T-helper 22 cell (primary cell): ENCODE results near the gene KIF14.
"Not testable (repeated sequence)": the region's sequence is repeated elsewhere in the genome, so short reads cannot be mapped to it uniquely, and the experiment has no call there.

Experiments
- DNase-seq: peaks from one replicate; pipeline ENCODE4 v3.0.0-alpha.2; 2020; ENCODE audit warnings: low read depth

KIF14 gene

DNA sequence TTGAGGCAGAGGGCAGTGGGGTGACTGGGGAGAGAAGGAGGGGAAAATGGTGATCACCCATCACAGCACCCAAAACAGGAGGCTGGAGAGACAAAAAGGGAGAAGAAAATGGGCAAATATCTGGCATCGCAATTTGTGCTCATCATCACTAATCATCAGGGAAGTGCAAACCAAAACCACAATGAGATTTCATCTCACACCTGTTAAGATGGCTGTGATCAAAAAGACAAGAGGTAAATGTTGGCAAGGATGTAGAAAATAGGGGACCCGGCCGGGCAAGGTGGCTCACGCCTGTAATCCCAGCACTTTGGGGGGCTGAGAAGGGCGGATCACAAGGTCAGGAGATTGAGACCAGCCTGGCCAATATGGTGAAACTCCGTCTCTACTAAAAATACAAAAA lies 74.0 kb downstream of the KIF14 start:
- no peak for DNase-seq

DNA sequence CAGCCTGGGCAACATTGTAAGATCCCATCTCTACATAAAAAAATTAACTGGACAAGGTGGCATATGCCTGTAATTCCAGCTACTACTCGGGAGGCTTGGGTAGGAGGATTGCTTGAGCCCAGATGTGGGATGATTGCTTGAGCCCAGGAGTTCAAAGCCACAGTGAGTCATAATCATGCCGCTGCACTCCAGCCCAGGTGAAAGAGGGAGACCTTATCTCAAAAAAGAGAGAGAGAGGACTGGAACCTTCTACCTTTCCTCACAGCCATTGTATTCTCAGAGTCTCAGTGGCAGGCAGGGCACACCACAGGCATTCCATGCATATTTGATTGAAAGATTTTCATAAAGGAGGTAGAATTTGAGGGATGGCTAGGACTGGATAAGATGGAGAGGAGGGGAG lies 78.4 kb downstream of the KIF14 start:
- DNase-seq = no peak

DNA sequence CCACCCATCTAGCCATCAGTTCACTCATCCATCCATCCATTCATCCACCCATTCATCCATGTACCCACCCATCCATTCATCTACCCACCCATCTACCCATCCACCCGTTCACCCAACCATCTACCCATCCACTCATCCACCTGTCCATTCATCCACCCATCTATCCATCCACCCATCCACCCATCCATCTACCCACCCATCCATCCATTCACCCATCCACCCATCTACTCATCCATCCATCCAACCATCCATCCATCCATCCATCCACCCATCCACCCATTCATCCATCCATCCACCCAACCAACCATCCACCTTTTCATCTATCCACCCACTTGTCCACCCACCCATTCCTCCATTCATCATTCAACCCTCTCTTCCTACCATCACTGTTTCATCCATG lies 80.3 kb downstream of the KIF14 start:
- DNase-seq = no peak

DNA sequence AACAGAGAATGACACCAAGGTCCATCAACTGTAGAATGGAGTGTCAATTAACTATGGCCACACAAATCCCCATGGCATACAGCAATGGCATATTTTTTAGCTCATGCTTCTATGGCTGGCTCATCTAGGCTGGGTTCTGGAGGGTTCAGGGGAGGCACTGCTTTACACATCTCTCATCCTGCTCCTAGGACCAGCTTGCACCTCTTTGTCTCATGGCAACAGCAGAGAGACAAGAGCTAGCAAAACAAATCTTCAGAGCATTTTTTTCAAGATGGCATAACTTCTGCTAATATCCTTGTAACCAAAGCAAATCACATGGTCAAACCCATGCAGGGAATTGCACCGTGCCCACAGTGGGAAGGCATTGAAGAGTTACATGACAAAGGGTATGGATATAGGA lies 82.4 kb downstream of the KIF14 start:
- no peak for DNase-seq

DNA sequence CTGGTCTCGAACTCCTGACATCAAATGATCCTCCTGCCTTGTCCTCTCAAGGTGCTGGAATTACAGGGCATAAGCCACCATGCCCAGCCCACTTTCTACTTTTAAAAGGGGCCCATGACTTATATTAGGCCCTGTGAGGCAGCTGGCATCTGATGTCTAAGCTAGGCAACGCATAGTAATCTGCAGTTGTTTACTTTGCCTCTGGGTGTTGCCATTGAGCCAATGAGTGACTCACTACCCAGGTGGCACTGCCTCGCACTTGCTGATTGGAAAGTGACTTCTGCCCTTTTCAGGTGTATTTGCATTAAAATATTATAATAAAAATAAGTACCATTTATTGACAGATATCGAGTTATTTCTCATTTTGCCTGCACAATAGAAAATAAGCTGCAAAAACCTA lies 84.9 kb downstream of the KIF14 start:
- DNase-seq = no peak

DNA sequence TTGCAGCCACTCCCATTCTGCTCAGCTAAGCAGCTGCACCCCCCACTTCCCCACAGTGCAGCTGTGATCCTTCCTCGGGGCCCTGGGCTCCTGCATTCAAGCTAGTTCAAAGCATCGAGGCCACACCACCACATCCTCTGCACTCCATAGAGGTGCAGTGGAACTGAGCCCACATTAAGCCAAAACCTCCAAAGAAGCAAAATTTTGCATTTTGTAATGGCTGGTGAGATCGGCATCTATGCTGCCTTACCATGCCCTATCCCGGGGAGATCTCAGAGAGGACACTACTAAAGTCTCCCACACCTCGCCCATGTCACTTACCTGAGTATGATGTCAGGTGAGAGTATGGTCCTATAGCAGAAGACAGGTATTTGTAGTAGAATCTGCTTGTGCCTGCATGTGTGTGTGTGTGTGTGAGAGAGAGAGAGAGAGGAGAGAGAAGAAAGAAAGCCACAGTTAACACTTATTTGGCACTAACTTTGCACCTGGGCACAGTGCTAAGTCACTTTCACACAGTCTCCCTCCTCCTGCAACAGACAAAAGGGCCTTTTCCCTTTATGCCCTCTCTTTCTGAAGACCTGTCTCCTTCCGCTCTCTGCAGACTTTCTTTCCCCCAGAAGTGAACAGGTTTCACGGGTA lies 89.8 kb downstream of the KIF14 start:
- DNase-seq = peak; percentile 8

DNA sequence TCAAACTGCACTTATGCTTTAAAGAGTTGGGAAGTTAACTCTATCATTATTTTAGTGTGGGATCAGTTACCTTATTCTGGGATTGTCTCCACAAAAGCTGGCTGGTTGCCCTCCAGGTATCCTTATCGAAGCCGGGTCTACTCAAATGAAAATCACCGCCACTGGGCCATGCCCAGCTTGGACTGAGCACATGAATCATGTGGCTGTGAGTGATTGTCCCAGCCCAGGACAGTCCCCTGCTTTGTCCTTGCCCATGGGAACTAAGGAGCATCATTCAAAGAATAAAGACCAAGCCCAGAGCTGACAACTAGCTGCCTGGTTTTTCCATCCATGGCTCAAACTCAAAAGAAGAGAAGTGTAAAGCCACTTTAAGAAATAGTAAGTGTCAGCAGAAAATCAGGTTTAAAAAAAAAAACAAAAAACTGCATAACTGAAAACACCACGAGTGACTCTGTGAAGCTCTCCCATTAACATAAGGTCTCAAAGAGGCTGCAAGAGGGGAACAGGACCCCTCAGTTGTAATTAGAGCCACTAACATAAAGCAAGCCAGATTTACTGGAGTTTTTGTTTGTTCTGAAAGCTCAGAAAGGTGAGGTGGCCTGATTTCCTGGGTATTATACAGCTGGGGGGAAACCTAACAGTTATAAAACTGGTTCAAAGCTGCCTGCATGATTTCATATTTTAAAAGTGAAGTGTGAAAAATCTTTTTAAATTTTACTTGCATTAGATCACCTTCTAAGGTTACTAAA lies 91.5 kb downstream of the KIF14 start:
- DNase-seq = no peak

DNA sequence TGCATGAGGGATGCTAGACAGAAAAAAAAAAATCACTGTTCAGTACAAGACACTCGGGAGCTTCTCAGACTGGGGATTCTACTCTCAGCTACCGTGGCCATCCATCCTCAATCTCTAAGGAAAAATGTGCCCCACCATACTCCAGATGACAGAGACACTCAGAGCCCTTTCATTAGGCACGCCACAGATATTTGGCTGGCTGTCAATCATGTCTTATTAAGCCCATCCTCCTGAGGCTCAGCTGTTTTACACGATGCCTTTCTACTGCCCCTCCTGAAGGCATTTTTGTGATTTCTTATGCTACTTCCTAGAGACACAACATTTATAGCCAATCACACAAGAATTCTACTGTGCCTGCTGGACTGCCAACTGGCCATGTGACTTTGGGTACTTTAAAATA lies 92.9 kb downstream of the KIF14 start:
- no peak for DNase-seq

DNA sequence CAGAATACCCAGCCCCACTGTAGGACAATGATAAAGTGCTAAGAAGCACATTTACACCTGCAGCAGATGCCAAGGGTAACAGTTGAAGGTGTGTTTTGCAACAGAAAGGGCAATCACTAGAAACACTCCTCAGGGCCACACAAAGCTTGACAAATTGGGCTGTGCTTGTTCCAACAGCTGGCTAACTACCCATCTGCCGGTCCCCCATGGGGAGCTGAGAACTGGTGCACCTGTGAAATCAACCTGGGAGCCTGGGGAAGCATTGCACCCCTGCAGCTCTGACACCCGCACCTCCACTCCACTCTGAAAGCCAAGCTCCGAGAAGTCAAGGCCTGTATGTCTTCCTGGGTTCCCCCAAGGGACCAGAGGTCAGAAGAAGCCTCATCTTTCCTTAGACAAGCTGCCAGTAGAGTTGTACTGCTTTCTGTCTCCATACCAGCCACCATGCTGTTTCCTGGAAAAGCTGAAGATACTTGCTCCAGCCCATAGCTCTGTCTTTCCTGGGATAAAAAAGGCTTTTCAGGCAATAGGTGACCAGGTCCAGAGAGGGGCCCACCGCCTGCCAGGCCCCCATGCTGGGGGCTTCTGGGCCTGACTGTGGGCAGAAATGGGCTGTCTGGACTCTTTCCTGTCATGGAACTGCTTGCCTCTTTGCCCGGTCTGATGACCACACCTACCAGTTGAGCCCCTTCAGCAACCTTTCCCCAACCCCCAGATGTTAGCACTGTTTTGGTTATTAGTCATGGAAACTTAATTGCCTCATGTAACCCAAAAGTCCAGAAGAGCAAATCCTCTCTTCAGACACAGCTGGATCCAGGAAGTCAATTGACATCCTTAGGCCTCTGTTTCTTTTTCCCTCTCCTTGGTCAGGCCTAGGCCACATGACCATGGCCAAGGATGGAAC lies 93.6 kb downstream of the KIF14 start:
- DNase-seq = no peak

DNA sequence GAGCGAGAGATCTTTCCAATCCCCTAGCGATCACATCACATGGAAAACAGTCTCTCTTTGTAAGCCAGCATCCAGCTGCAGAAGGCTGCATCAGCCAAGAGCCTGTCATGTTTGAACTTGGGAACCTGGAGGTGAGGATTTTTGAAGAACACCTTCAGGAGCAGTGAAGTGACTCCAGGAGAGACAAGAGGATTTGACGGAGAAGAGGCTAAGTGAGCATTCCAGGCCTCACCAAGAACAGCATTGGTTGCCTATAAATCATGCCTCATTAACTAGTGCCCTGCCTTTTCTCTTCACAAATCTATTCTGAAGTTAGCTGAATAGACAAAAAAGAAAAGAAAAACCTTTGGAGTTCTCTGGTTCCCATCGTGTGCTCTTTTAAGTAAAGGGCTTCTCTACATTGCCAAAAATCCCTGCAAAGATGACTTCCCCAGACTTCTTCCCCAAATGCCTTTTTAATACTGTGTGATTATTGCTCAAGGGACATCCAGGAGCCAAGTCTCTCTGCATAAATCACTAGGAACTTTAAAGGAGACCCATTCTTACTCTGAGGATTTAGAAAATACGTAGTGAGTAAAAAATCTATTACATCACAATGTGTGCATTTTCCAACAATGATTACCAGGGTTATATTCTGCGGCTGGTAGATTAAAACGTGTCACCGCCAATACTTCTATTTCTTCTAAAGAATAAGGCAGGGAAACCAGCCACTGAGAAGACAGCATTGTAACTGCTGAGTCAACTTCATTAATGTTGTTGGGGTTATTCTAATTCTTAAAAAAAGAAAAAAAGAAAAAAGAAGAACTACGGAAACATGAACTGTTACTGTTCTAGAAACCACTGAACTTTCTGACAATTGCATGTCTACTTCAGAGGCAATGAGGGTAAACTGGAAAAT lies 95.2 kb downstream of the KIF14 start:
- DNase-seq = no peak

DNA sequence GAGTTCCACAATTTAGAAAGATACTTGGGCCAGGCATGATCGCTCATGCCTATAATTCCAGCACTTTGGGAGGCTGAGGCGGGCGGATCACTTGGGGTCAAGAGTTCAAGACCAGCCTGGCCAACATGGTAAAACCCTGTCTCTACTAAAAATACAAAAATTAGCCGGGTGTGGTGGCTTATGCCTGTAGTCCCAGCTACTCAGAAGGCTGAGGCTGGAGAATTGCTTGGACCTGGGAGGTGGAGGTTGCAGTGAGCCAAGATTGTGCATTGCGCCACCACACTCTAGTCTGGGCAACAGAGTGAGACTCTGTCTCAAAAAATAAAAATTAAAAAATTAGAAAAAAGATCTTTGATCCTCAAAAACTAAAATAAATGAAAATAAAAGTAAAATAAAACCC lies 96.0 kb downstream of the KIF14 start:
- not testable (repeated sequence) for DNase-seq

DNA sequence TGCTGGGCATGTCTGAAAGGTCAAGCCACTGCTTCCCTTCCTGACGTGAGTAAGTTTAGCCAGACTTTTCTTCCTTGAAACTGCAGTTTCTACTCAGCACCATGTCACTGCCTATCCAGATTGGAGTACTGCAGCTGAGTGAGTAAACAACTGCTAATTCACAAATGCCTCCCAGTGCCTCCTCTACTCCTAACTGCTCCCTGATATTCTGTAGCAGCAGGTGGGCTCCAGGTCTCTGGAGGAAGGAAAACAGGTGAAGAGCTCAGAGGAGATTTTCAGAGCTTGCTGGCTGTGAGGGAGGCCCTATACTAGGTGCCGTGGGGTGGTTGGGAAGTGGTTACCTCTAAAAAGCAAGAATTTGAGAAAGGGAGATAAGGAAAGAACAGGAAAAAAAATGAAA lies 96.5 kb downstream of the KIF14 start:
- no peak for DNase-seq

DNA sequence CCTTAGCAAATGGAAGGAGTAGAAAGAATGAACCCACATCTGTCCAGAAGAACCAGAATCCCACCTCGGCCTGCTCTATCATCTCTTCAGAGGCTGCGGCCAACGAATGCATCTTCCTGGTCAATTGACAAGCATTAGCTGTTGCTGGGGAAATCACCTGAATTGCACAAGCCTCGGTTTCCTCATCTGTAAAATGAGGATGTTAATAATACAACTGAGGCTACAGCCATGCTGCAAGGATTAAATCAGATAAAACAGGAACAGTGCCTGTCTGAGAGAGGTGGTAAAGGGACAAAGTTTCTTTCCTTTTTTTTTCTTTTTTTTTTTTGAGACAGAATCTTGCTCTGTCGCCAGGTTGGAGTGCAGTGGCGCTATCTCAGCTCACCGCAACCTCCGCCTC lies 99.8 kb downstream of the KIF14 start:
- no peak for DNase-seq

DNA sequence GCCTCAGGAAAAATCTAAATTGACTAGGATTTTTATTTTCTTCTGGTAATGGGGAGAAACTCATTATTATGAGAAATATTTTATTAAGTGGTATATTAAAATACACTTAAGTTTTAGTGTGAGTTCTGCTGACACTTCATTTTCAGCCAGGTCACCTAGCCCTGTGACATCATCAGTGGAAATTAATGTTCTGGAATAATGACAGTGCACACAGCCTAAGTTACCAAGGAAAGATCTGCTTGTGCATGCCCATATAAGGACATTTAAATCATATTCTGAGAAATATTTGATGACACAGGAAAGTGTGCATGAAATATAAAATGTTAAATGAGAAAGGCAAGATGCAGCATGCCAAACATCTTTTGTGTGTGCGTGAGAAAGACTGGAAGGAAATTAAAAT lies 102.0 kb downstream of the KIF14 start:
- no peak for DNase-seq

DNA sequence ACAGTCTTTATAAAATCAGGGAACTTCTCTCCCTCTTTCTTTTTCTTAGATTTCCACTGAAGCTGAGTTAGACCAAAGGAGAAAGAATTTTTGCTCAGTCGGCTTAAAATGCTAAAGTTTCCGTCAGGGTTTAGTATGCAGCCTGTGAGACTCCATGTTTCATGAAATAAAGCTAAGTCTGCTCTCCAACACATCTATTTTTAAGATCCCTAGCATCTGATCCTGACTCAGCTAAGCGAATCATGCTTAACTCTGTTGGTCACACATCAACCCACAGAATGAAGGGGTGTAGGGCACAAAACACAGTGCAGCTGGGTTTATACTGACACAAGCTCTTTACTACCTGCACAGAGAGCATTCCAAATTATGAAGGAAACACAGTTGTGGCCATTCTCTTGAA lies 108.4 kb downstream of the KIF14 start:
- DNase-seq = no peak

DNA sequence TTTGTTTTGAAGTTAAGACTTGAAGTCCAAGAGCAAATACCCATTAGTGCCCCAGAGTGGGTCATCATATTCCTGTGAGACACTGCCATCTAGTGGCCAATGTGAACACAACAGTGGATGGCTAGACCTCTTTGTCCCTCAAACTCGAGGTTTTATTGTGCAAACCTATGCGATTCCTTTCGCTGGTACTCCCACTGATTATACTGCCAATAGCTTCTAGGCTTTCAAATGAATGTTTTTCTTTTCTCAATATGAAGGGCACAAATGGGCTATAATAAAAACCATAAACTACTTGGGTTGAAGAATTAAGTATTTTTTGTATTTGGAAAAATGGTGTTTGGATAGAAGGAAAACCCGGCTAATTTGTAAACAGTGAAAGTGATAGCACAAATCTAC lies 110.3 kb downstream of the KIF14 start:
- peak; percentile 29 for DNase-seq

DNA sequence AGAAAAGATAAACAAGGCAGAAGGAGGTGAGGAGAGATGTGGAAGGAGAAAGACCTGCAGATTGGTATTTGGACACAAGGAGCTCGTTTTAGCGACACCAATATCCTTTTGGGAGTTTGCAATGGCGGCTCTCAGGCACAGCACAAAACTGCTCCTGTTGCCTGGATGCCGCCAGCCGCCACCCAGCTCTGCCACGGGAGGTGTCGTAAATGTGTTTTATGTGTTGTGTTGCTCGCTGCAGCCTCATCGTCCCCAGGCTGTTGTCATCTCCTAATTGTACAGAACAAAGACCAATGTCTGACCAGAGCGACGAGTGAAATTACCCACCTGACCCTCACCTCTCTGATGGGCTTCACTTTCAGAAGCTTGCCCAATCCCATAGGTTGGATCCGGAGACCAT lies 114.1 kb downstream of the KIF14 start:
- no peak for DNase-seq

DNA sequence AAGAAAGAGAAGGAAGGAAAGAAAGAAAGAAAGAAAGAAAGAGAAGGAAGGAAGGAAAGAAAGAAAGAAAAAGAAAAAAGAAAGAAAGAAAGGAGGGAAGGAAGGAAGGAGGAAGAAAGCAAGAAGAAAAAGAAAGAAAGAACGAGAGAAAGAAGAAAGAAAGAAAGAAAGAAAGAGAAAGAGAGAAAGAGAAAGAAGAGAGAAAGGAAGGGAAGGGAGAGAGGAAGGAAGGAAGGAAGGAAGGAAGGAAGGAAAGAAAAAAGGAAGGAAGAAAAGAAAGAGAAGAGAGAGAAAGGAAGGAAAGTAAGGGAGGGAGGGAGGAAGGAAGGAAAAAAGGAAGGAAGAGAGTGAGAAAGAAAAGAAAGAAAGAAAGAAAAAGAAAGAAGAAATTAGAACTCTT lies 115.3 kb downstream of the KIF14 start:
- DNase-seq = no peak
